ENCODE data around the gene ZNF649.
"Not testable (repeated sequence)": the region's sequence is repeated elsewhere in the genome, so short reads cannot be mapped to it uniquely, and the experiment has no call there.

ZNF649 gene

DNA sequence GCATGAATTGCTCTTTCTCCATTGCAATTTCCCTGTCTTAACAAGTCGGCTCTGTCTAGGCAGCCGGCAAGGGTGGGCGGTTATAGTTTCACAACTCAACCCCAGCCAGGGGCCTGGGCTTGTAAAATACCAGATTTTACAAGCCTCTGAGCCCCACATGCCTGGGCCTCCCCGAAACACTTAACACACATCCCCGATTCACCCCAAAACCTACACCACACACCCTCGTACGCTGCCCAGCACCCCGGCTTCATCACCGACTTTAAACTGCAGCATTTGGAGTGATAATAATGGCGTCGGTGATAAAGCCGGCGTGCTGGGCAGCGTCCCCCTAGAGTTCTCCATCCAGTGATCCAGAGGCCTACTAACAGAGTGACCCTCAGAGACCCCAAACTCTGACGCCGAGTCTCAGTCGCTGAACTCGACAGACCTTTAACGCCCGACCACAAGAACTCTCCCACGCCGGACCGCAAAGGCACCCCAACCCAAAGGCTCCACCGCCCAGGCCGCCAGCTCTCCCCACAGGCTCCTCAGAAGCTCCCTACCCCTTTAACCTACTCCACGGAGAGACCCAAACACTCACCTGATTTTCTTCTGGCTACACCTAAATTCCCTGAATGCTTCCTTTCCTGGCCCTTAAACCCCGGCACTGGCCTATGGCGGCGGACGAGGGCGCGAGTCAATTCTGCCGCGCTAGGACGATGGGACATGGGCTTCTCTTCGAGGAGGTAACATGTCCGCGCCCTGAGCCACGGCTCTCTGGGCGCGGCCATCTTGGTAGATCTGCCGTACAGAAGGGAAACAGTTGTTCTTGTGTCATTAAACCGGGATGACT, at the start of gene ZNF649:
Gene ZNF649 (minus strand): TSS at position 687 of the 835 bp plus-strand sequence. CDS start 4,910 bp downstream, outside the sequence.
- peak; percentile 69 to 73 (median 71) for DNase-seq (ENCODE audit: low read depth in 2 of 3, low spot score in 1 of 3)

DNA sequence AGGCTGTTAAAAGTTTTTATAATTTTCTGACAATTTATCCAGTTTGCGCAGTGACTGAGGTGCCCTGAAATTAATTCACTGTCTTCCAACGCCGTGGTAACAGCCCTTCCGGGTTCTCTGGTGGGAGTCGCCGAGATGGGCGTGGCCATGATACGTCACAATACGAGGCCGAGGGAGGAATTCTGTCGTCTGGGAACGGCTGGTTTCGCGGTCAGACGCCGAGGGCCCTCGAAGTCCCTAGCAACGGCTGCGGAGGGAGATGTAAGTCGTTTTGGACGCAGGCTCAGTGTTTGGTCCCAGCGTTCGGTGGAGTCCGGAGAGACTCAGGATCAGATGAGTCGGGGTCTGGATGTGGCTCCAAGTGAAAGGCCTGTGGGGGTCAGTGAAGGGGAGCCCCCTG, 44.2 kb upstream of the ZNF649 start:
- DNase-seq (ENCODE audit: low read depth in 2 of 3, low spot score in 1 of 3) = no peak

DNA sequence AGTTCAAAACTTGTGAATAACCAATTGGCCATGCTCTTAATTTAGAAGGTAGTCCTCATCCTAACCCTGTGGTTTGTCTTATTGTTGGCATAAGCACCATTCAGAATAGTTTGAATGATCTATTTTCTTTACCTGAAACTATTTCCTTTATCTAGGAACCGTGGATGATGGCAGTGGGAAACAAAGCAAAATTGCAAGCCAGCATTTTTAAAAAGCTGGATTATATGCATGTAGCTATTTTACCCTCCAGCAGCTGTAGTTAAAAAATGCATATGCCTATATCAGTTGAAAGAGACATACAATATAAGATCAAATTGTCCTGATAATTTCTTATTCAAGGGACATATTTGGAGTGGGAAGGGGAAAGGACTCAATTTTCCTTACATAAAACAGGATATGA, 41.8 kb upstream of the ZNF649 start:
- no peak for DNase-seq (ENCODE audit: low read depth in 2 of 3, low spot score in 1 of 3)

DNA sequence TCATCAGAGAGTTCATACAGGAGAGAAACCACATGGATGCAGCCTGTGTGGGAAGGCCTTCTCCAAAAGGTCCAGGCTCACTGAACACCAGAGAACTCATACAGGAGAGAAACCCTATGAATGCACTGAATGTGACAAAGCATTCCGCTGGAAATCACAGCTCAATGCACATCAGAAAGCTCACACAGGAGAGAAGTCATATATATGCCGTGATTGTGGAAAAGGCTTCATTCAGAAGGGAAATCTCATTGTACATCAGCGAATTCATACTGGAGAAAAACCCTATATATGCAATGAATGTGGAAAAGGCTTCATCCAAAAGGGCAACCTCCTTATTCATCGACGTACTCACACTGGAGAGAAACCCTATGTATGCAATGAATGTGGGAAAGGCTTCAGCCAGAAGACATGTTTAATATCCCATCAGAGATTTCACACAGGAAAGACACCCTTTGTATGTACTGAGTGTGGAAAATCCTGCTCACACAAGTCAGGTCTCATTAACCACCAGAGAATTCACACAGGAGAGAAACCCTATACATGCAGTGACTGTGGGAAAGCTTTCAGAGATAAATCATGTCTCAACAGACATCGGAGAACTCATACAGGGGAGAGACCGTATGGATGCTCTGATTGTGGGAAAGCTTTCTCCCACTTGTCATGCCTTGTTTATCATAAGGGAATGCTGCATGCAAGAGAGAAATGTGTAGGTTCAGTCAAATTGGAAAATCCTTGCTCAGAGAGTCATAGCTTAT, 40.2 kb upstream of the ZNF649 start:
- DNase-seq (ENCODE audit: low read depth in 2 of 3, low spot score in 1 of 3) = no peak

DNA sequence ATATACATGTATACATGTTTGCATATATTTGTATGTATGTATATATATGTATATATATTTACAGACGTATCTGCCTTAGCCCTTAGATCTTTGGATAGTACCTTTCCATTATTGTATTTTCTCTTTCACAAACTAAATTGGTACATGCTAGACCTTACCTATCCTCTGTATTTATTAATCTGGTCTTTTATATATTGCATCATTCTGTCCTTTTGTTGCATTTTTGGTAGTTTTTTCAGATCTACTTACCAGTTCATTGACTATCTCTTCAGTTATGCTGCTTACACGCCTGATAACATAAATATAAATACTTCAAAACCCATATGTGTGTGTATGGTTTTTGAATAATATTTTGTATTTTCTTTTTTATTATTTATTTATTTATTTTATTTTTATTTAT, 34.1 kb upstream of the ZNF649 start:
- no peak for DNase-seq (ENCODE audit: low read depth in 2 of 3, low spot score in 1 of 3)

DNA sequence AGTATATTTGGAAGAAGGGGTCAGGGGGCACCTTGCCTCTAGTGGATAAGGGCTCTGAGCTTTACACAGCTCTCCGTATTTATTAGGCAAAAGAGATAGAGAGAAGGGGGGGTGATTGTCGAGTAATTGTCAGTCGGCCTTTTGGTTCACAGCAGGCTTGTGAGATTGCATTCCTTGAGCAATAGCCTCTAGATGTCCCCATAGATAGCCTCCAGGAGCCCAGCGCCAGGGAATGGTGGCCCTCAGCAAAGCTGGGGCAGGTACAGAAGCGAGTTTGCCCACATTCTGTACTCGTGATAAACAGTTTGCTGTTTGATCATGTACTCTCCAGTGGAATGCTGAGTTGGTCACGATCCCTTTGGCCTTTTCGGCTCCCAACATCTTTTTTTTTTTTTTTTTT, 27.1 kb upstream of the ZNF649 start:
- no peak for DNase-seq (ENCODE audit: low read depth in 2 of 3, low spot score in 1 of 3)

DNA sequence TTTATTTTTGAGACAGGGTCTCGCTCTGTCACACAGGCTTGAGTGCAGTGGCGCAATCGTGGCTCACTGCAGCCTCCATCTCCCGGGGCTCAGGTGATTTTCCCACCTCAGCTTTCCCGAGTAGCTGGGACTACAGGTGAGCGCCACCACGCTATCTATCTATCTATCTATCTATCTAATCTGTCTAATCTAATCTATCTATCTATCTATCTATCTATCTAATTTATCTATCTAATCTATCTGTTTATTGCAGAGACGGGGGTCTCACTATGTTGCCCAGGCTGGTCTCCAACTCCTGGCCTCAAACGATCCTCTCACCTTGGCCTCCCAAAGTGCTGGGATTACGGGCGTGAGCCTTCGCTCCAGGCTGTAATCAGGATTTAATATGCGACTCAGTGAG, 23.0 kb upstream of the ZNF649 start:
- no peak for DNase-seq (ENCODE audit: low read depth in 2 of 3, low spot score in 1 of 3)

DNA sequence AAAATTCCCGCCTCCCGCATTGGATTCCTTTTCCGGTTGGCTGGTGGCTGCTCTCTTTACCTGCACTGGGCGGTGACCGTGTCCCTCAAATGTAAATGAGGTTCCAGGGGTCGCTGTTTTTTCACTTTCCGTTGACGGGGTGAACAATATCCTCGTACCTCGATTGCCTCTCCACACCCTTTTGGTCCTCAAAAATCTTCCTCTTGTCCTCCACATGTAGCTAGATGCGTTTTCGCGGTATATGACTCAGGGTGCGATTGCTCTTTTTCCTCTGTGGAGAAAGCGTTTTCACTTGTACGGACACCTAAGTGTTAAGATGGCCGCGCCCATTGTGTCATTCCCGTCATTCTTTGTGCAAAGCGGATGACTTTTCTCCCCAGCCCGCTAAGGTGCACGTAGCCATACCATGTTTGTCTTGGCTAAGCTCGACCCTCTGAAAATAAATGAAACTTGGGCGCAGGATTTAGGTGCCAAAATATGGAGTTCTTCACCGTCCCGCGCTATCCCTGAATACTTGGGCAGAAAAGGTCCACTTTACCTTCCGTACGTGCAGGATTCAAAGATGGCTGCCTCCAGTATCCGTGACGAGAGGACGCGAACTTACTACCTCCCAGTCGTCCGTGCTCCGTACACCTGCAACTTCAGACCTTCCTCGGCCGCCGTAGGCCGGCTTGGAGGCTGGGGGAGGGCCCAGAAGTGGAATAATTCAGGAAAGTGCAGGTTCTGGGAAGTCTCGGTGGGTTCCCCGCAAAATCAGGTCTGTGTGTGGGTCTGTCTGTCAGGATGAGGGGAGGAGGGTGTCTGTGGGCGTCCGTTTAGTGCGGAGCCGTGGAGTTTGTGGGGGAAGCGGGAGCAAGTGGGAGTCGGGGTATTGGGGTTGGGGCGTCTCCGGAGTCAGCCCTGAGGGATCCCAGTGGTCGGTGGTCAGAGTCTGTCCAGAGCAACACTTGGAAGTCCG, 22.2 kb upstream of the ZNF649 start, which contains the start of gene ZNF613:
Gene ZNF613 (plus strand): TSS at position 689 of the 958 bp plus-strand sequence. CDS start 8,749 bp downstream, outside the sequence.
- DNase-seq (ENCODE audit: low read depth in 2 of 3, low spot score in 1 of 3) = peak; percentile 74 to 79 (median 75)

DNA sequence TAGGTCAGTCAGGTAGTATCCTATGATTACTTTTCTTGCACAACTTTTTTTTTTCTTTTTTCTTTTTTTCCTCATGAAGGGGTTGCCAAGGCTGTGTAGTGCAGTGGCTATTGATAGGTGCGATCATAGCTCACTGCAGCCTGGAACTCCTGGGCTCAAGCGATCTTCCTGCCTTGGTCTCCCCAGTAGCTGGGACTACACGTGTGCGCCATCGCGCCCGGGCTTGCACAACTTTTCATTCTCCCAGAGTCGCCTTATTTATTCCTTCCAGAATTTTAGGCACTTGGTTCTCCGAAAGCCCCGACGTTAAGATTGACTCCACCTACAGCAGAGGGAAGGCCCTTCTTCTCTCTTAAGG, 21.6 kb upstream of the ZNF649 start:
- DNase-seq (ENCODE audit: low read depth in 2 of 3, low spot score in 1 of 3) = no peak

DNA sequence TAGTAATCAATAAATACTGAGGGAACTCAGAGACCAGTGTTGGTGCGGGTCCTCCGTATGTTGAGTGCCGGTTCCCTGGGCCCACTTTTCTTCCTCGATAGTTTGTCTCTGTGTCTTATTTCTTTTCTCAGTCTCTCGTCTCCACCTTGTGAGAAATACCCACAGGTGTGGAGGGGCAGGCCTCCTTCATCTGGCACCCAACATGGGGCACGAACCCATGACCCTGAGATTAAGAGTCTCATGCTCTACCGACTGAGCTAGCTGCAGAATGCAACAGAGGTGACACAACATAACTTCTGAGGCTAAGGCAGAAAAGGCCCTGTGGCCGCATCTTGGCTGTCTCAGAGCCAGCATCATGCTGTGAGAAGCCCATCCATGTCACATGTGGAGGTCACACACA, 17.1 kb upstream of the ZNF649 start:
- no peak for DNase-seq (ENCODE audit: low read depth in 2 of 3, low spot score in 1 of 3)

DNA sequence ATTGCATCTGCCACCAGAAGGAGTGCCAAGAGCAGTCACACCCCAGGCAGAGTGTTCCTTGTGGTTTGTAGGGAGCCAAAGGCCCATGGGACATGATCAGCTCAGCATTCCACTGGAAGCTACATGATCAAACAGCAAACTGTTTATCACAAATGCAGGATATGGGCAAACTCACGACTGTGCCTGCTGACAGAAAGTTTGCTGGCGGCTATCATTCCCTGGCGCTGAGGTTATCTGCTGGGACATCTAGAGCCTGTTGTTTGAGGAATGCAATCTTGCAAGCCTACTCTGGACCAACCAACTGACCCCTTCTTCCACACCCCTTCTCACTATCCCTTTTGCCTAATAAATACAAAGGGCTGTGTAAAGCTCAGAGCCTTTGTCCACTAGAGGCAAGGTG, 14.8 kb upstream of the ZNF649 start:
- no peak for DNase-seq (ENCODE audit: low read depth in 2 of 3, low spot score in 1 of 3)

DNA sequence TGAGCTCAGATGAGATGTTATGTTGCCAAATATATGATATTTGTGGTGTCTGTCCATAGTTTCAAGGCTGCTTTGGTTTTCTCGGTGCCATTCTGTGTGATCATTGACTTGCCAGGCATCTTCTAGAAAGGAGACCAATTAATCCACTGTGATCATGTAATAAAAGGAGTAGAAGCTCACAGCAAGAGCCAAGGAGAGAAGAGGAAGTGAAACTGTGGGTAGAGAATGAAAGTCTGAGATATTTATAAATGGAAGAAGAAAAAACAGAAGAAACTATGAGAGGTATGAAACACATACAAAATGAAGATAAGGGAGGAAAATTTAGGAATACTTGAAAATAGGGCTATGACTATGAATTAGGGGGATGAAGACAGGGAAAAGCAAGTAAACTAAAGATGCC, 11.3 kb upstream of the ZNF649 start:
- DNase-seq (ENCODE audit: low read depth in 2 of 3, low spot score in 1 of 3) = no peak

DNA sequence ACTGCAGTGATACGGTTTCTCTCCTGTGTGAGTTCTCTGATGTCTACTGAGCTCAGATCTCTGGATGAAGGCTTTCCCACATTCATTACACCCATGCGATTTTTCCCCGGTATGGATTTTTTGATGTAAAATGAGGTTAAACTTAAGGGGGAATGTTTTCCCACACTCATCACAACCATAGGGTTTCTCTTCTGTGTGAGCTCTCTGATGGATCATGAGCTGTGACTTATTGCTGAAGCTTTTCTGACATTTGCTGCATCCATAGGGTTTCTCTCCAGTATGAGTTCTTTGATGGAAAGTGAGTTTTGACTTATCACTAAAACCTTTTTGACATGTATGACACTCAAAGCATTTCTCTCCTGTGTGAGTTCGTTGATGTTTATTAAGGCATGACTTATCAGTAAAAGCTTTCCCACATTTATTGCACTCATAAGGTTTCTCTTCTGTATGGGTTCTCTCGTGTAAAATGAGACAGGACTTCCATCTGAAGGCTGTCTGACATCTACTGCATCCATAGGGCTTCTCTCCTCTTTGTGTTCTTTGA, 10.6 kb upstream of the ZNF649 start:
- no peak for DNase-seq (ENCODE audit: low read depth in 2 of 3, low spot score in 1 of 3)

DNA sequence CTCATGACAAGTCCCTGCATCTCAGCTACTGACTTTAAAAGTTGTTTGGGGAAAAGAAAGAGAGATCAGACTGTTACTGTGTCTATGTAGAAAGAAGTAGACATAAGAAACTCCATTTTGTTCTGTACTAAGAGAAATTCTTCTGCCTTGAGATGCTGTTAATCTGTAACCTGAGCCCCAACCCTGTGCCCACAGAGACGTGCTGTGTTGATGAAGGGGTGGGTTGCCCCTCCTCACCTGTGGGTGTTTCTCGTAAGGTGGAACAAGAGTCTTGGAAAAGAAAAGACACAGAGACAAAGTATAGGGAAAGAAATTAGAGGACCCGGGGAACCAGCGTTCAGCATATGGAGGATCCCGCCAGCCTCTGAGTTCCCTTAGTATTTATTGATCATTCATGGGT, 3.2 kb upstream of the ZNF649 start:
- not testable (repeated sequence) for DNase-seq (ENCODE audit: low read depth in 2 of 3, low spot score in 1 of 3)

DNA sequence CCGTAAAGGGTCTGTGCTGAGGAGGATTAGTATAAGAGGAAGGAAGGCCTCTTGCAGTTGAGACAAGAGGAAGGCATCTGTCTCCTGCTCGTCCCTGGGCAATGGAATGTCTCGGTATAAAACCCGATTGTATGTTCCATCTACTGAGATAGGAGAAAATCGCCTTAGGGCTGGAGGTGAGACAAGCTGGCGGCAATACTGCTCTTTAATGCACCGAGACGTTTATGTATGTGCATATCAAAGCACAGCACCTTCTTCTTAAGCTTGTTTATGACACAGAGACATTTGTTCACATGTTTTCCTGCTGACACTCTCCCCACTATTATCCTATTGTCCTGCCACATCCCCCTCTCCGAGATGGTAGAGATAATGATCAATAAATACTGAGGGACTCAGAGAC, 1.3 kb upstream of the ZNF649 start:
- DNase-seq (ENCODE audit: low read depth in 2 of 3, low spot score in 1 of 3) = not testable (repeated sequence)

DNA sequence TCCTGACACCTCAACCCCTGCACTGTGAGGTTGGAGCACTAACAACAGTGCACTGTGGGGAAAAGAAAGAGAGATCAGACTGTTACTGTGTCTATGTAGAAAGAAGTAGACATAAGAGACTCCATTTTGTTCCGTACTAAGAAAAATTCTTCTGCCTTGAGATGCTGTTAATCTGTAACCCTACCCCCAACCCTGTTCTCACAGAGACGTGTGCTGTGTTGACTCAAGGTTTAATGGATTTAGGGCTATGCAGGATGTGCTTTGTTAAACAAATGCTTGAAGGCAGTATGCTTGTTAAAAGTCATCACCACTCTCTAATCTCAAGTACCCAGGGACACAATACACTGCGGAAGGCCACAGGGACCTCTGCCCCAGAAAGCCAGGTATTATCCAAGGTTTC, 822 bp upstream of the ZNF649 start:
- DNase-seq (ENCODE audit: low read depth in 2 of 3, low spot score in 1 of 3) = not testable (repeated sequence)

DNA sequence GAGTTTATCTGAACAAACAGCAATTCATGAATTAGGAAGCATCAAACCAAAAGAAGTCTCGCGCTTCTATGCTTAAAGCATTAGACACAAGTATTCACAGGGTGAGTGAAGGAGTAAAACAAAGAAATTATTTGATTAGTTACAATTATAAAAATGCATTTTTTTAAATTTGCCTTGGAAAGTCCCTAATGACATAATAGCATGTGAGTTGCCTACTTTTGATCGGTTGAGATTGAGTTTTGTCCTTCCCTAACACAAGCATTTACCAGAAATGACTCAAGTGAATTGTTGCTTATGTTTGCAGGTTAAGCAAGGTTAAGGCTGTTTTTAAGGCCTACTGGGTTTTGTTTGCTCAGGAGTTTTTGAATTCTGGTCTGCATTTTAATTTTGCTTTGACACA, 389 bp upstream of the ZNF649 start:
- DNase-seq (ENCODE audit: low read depth in 2 of 3, low spot score in 1 of 3) = no peak

DNA sequence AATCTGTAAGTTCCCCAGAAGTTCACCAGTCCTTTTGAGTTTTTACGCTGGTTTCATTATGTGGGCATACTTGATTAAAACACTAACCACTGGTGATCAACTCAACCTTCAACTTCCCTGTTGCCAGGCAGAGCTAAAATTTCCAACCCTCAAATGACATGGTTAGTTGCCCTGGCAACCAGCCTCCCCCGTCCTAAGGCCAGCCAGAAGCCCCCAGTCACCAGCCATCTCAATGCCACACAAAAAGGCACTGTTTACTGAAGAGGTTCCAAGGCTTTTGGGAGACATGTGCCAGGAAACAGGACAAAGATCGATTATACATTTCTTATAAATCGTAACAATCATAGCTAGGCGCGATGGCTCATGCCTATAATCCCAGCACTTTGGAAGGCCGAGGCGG, 1.6 kb downstream of the ZNF649 start:
- DNase-seq (ENCODE audit: low read depth in 2 of 3, low spot score in 1 of 3) = no peak

DNA sequence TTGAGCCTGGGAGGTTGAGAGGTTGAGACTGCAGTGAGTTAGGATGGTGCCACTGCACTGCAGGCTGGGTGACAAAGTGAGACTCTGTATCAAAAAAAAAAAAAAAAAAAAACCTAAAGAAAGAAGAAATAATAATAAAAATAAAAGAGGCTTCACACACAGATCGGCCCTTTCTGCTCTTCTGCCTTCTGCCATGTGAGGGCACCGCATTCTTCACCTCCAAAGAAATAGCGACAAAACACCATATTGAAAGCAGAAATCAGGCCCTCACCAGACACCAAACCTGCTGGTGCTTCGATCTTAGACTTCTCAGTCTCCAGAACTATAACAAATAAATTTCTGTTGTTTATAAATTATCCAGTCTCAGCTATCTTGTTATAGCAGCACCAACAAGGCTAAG, 3.0 kb downstream of the ZNF649 start:
- DNase-seq (ENCODE audit: low read depth in 2 of 3, low spot score in 1 of 3) = no peak

DNA sequence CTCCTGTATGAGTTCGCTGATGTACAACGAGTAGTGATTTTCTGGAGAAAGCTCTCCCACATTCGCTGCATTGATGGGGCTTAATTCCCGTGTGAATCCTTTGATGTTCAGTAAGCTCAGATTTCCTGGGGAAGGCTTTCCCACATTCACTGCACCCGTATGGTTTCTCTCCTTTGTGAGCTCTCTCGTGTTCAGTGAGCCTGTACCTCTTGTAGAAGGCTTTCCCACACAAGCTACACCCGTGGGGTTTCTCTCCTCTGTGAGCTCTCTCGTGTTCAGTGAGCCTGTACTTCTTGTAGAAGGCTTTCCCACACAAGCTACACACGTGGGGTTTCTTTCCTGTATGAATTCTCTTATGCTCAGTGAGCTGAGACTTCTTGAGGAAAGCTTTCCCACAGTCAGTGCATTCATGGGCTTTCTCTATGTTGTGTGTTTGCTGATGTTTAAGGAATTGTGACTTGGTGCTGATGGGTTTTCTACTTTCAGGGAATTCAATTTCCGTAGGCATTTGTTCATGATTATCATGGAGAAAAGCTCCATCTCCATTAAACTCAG, 13.5 kb downstream of the ZNF649 start:
- no peak for DNase-seq (ENCODE audit: low read depth in 2 of 3, low spot score in 1 of 3)

DNA sequence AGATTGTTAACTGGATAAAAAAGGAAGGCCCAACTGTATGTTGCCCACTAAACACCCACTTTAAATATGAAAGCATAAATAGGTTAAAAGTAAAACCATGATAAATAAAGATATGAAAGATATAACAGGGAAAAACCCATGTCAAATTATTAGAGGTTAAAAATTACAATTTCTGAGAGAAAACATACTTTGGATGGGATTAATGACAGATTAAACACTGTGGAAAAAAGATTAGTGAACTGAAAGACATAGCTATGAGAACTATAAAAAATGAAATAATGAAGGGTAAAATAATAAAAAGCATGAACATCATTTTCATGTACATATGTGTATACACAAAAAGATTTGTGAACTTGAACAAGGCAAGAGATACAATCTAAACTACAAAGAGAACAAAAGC, 14.9 kb downstream of the ZNF649 start:
- no peak for DNase-seq (ENCODE audit: low read depth in 2 of 3, low spot score in 1 of 3)
